ENCODE data around the gene KRTAP4-5. TPM values are rescaled to one million over a fixed set of nuclear protein-coding genes. Genes with fewer than 3 reads are reported as not detected.
"Not testable (repeated sequence)": the region's sequence is repeated elsewhere in the genome, so short reads cannot be mapped to it uniquely, and the experiment has no call there.

The KRTAP4-5 gene
- total RNA-seq, 2 experiments from 2014 or later = not detected

- H2AFZ ChIP-seq (ENCODE audit: low read length) = no peak overlapping the region
- BruUV-seq (replicated peaks) = no TSS peak
These were observed 27.9 kb downstream of the KRTAP4-5 start for GRCh38 chr17:41121742-41122141.

DNA sequence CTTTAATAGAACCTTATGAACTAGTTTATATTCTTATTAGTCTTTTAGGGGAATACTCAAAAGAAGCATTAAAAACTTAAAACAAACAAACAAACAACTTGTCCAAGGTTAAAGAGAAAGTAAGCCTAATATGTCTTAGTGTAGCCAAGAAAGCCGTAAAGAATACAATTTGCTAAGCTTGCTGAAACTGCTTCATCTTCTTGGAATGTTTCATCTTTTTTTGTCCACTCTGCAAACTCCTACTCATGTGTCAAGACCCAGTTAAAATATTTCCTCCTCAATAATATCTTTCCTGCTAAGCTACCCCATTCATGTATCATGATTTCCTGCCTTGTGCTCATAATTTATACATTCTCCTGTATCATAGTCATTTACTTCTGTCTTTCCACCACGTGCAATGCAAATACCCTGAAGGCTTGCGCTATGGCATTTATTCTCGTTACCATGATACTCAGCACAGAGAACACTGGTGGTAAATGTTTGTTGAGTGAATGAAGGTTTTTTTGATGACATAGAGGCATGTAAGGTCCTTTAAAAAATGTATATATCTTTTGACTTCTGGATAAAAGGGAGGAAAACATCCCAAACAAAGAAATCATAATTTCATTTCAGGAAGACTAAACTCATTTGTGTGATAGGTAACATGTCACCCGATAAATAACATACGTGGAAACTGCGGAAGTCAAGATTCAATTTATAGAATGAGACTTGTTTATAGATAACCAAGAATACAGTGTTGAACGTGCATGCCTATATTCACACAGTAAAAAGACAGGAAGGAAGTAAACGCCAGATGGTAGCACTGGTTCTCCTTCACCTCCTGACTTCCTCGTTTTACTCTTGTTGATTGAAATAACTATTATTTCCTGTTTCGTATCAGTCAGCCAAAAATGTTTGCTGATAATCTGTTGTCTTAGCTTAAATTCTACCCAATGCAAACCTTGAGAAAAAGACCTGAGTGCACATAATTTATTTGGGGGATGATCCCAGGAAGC lies 29.6 kb downstream of the KRTAP4-5 start:
- H3K36me3 ChIP-seq (ENCODE audit: insufficient read depth, low read length); BruUV-seq (replicated peaks); H3K9me2 ChIP-seq (ENCODE audit: insufficient read depth, low read length); H3K79me2 ChIP-seq (ENCODE audit: insufficient read depth, low read depth, low read length); H4K20me1 ChIP-seq (ENCODE audit: insufficient read depth, low read length); CTCF ChIA-PET (ENCODE audit: unreplicated experiment); POLR2A ChIA-PET: not testable (repeated sequence)
- H2AFZ ChIP-seq (ENCODE audit: low read length) = peak overlapping the region; percentile 99
- TF ChIP-seq, protein P1, sequence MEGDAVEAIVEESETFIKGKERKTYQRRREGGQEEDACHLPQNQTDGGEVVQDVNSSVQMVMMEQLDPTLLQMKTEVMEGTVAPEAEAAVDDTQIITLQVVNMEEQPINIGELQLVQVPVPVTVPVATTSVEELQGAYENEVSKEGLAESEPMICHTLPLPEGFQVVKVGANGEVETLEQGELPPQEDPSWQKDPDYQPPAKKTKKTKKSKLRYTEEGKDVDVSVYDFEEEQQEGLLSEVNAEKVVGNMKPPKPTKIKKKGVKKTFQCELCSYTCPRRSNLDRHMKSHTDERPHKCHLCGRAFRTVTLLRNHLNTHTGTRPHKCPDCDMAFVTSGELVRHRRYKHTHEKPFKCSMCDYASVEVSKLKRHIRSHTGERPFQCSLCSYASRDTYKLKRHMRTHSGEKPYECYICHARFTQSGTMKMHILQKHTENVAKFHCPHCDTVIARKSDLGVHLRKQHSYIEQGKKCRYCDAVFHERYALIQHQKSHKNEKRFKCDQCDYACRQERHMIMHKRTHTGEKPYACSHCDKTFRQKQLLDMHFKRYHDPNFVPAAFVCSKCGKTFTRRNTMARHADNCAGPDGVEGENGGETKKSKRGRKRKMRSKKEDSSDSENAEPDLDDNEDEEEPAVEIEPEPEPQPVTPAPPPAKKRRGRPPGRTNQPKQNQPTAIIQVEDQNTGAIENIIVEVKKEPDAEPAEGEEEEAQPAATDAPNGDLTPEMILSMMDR (conservative IDR thresholded peaks at IDR 0.05; ENCODE audit: low read length) = peak; percentile 29; the same call in 1 of the 2 replicates
- peaks cover 11% of the 10 kb centered on the region; the same call in 1 of the 2 replicates for H3K9me3 ChIP-seq (ENCODE audit: low read length)
- peak overlapping the region; percentile 50 for H3K4me3 ChIP-seq (ENCODE audit: low read depth, low read length, poor library complexity, severe bottlenecking)
- intact Hi-C loops (cut with micrococcal nuclease; ENCODE audit: unreplicated experiment) = loop anchor here (5.0 kb wide), 1 partner anchor 187 kb away; the partner anchor contains the start of gene KRTAP16-1
- H3K4me2 ChIP-seq (ENCODE audit: low read length) = peak overlapping the region; percentile 61
- peaks cover 20% of the 10 kb centered on the region for H3K4me1 ChIP-seq (ENCODE audit: insufficient read depth, low read length, poor library complexity, severe bottlenecking)
- DNase-seq (ENCODE audit: low spot score) = peak; percentile 55
- H3K27ac ChIP-seq (ENCODE audit: low read depth, low read length, poor library complexity, severe bottlenecking) = peak overlapping the region; percentile 75

More at GRCh38 chr17:41121742-41122141, 27.9 kb downstream of the KRTAP4-5 start:
- no peaks in the 10 kb centered on the region; the same call in 1 of the 2 replicates for H3K36me3 ChIP-seq (ENCODE audit: insufficient read depth, low read length)
- TF ChIP-seq, protein P1 (conservative IDR thresholded peaks at IDR 0.05; ENCODE audit: low read length) = no peak
- intact Hi-C loops (cut with micrococcal nuclease; ENCODE audit: unreplicated experiment) = loop anchor here (5.0 kb wide), 1 partner anchor 186 kb away; the partner anchor contains the start of gene KRTAP16-1
- no peaks in the 10 kb centered on the region for H3K79me2 ChIP-seq (ENCODE audit: insufficient read depth, low read depth, low read length)
- ChIA-PET POLR2A (no interaction called here), CTCF (ENCODE audit: unreplicated experiment) (no interaction called here)
- no peak overlapping the region for H3K4me2 ChIP-seq (ENCODE audit: low read length)
- H3K27ac ChIP-seq (ENCODE audit: low read depth, low read length, poor library complexity, severe bottlenecking) = no peak overlapping the region
- DNase-seq (ENCODE audit: low spot score) = no peak
- H3K4me1 ChIP-seq (ENCODE audit: insufficient read depth, low read length, poor library complexity, severe bottlenecking) = peaks cover 16% of the 10 kb centered on the region
- no peaks in the 10 kb centered on the region for H4K20me1 ChIP-seq (ENCODE audit: insufficient read depth, low read length)
- H3K4me3 ChIP-seq (ENCODE audit: low read depth, low read length, poor library complexity, severe bottlenecking) = no peak overlapping the region
- H3K9me3 ChIP-seq (ENCODE audit: low read length) = peaks cover 11% of the 10 kb centered on the region; the same call in 1 of the 2 replicates
- no peaks in the 10 kb centered on the region for H3K9me2 ChIP-seq (ENCODE audit: insufficient read depth, low read length)

GRCh38 chr17:41118721-41119120 lies 30.9 kb downstream of the KRTAP4-5 start:
- DNase-seq (ENCODE audit: low spot score) = no peak
- Histone ChIP-seq H3K4me3 (ENCODE audit: low read depth, low read length, poor library complexity, severe bottlenecking) (no peak overlapping the region), H4K20me1 (ENCODE audit: insufficient read depth, low read length) (no peaks in the 10 kb centered on the region), H3K27ac (ENCODE audit: low read depth, low read length, poor library complexity, severe bottlenecking) (no peak overlapping the region), H3K9me2 (ENCODE audit: insufficient read depth, low read length) (no peaks in the 10 kb centered on the region), H3K79me2 (ENCODE audit: insufficient read depth, low read depth, low read length) (no peaks in the 10 kb centered on the region), H3K4me2 (ENCODE audit: low read length) (no peak overlapping the region), H3K4me1 (ENCODE audit: insufficient read depth, low read length, poor library complexity, severe bottlenecking) (peaks cover 20% of the 10 kb centered on the region), H3K9me3 (ENCODE audit: low read length) (peaks cover 11% of the 10 kb centered on the region; the same call in 1 of the 2 replicates), H3K36me3 (ENCODE audit: insufficient read depth, low read length) (no peaks in the 10 kb centered on the region; the same call in 1 of the 2 replicates), H2AFZ (ENCODE audit: low read length) (no peak overlapping the region)
- POLR2A ChIA-PET = no interaction called here
- TF ChIP-seq EZH2phosphoT487 (IDR thresholded peaks at IDR 0.05; ENCODE audit: borderline replicate concordance, low read depth, low read length) = no peak
- TF ChIP-seq, protein P1 (conservative IDR thresholded peaks at IDR 0.05; ENCODE audit: low read length) = no peak
- no TSS peak for BruUV-seq (replicated peaks)
- CTCF ChIA-PET (ENCODE audit: unreplicated experiment) = no interaction called here
- intact Hi-C loops (cut with micrococcal nuclease; ENCODE audit: unreplicated experiment) = no loop called here

- intact Hi-C loops (cut with micrococcal nuclease; ENCODE audit: unreplicated experiment); CTCF ChIA-PET (ENCODE audit: unreplicated experiment); POLR2A ChIA-PET; H4K20me1 ChIP-seq (ENCODE audit: insufficient read depth, low read length); H3K9me2 ChIP-seq (ENCODE audit: insufficient read depth, low read length); DNase-seq (ENCODE audit: low spot score); H3K4me2 ChIP-seq (ENCODE audit: low read length); H3K27ac ChIP-seq (ENCODE audit: low read depth, low read length, poor library complexity, severe bottlenecking); H3K4me3 ChIP-seq (ENCODE audit: low read depth, low read length, poor library complexity, severe bottlenecking); H3K36me3 ChIP-seq (ENCODE audit: insufficient read depth, low read length); H2AFZ ChIP-seq (ENCODE audit: low read length); H3K79me2 ChIP-seq (ENCODE audit: insufficient read depth, low read depth, low read length); BruUV-seq (replicated peaks): not testable (repeated sequence)
- H3K4me1 ChIP-seq (ENCODE audit: insufficient read depth, low read length, poor library complexity, severe bottlenecking) = peaks cover 20% of the 10 kb centered on the region
- H3K9me3 ChIP-seq (ENCODE audit: low read length) = peaks cover 16% of the 10 kb centered on the region; the same call in 1 of the 2 replicates
These were observed 31.7 kb downstream of the KRTAP4-5 start, which contains the start of gene KRTAP4-11 for GRCh38 chr17:41117846-41118386. Gene KRTAP4-11 (minus strand): TSS chr17:41118373. CDS start chr17:41118315, 58 bp downstream.

Data from OCI-LY7 (cell line).